GM12878 (cell line): Measurements from ENCODE around the gene SLC36A2.

ENCODE experiments used
- CHD2 ChIP-seq: IDR thresholded peaks from 2 replicates; pipeline ENCODE4 v1.6.1; 2011; ENCODE audit warnings: low read depth, low read length, improper control_type of control experiment, borderline replicate concordance
- RAD21 ChIP-seq: IDR thresholded peaks from 2 replicates; pipeline ENCODE4 v1.6.1; 2011; ENCODE audit warnings: mild to moderate bottlenecking, low read depth, low read length, moderate library complexity; ENCODE audit not compliant: insufficient read depth
- YBX1 ChIP-seq: fragments of 450-650 bp; IDR thresholded peaks from 2 replicates; pipeline ENCODE4 v1.6.1; 2016; ENCODE audit warnings: antibody characterized with exemption
- TF ChIP-seq, protein P1 (sequence below), 3 experiments: IDR thresholded peaks in 2 of 3; conservative IDR thresholded peaks in 1 of 3; 2 replicates each; pipeline ENCODE4 v1.5.1; 2011; ENCODE audit warnings: low read depth in 3 of 3, low read length in 3 of 3, mild to moderate bottlenecking in 3 of 3, control low read depth in 2 of 3, moderate library complexity in 2 of 3, inconsistent platforms in 1 of 3, mixed read lengths in 1 of 3; ENCODE audit not compliant: control insufficient read depth in 2 of 3, insufficient read depth in 1 of 3; ENCODE audit errors: extremely low read depth in 1 of 3
- TF ChIP-seq, protein P2 (sequence below): IDR thresholded peaks from 2 replicates; pipeline ENCODE4 v1.6.1; 2012; ENCODE audit warnings: mild to moderate bottlenecking, low read depth, low read length

DNA sequence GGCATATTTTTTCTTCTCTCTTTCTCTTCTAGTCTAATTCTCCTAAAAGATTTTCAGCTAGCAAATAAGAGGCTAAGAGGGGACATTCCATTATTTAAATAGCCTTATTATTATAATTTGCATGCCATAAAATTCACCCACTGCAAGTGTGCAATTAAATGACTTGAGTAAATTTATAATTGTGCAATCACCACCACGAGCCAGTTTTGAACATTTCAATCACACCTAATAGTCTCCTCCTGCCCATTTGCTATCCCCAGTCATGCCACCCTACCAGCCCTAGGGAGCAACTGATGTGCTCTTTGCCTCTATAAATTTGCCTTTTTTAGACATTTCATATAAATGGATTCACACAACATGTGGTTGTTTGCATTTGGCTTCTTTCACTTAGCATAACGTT, 12.0 kb upstream of the SLC36A2 start:
- no peak for TF ChIP-seq CHD2
- TF ChIP-seq YBX1, result no peak
- TF ChIP-seq, protein P1, sequence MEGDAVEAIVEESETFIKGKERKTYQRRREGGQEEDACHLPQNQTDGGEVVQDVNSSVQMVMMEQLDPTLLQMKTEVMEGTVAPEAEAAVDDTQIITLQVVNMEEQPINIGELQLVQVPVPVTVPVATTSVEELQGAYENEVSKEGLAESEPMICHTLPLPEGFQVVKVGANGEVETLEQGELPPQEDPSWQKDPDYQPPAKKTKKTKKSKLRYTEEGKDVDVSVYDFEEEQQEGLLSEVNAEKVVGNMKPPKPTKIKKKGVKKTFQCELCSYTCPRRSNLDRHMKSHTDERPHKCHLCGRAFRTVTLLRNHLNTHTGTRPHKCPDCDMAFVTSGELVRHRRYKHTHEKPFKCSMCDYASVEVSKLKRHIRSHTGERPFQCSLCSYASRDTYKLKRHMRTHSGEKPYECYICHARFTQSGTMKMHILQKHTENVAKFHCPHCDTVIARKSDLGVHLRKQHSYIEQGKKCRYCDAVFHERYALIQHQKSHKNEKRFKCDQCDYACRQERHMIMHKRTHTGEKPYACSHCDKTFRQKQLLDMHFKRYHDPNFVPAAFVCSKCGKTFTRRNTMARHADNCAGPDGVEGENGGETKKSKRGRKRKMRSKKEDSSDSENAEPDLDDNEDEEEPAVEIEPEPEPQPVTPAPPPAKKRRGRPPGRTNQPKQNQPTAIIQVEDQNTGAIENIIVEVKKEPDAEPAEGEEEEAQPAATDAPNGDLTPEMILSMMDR (IDR thresholded peaks at IDR 0.05 in 2 of 3, conservative IDR thresholded peaks at IDR 0.05 in 1 of 3; ENCODE audit: control insufficient read depth in 2 of 3, extremely low read depth in 1 of 3, insufficient read depth in 1 of 3, low read depth in 3 of 3, low read length in 3 of 3), result no peak
- TF ChIP-seq, protein P2, sequence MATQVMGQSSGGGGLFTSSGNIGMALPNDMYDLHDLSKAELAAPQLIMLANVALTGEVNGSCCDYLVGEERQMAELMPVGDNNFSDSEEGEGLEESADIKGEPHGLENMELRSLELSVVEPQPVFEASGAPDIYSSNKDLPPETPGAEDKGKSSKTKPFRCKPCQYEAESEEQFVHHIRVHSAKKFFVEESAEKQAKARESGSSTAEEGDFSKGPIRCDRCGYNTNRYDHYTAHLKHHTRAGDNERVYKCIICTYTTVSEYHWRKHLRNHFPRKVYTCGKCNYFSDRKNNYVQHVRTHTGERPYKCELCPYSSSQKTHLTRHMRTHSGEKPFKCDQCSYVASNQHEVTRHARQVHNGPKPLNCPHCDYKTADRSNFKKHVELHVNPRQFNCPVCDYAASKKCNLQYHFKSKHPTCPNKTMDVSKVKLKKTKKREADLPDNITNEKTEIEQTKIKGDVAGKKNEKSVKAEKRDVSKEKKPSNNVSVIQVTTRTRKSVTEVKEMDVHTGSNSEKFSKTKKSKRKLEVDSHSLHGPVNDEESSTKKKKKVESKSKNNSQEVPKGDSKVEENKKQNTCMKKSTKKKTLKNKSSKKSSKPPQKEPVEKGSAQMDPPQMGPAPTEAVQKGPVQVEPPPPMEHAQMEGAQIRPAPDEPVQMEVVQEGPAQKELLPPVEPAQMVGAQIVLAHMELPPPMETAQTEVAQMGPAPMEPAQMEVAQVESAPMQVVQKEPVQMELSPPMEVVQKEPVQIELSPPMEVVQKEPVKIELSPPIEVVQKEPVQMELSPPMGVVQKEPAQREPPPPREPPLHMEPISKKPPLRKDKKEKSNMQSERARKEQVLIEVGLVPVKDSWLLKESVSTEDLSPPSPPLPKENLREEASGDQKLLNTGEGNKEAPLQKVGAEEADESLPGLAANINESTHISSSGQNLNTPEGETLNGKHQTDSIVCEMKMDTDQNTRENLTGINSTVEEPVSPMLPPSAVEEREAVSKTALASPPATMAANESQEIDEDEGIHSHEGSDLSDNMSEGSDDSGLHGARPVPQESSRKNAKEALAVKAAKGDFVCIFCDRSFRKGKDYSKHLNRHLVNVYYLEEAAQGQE, result no peak
- TF ChIP-seq RAD21, result no peak
